Measurements from ENCODE around the gene PHF19.

PHF19 gene

GRCh38 chr9:120876842-120877240 is at the start of gene PHF19:
PHF19 (minus strand) TSS chr9:120877188; CDS start chr9:120874741, 2,447 bp downstream.
- DNase-seq = peak; percentile 76

- no peak for DNase-seq
Observed at GRCh38 chr9:120926397-120926928, 49.5 kb upstream of the PHF19 start, which contains the start of gene TRAF1. TRAF1 (minus strand) TSS chr9:120926796; CDS start chr9:120926075, 721 bp downstream.

GRCh38 chr9:120925535-120926396 is 48.8 kb upstream of the PHF19 start:
- no peak for DNase-seq

GRCh38 chr9:120924698-120925534 is 47.9 kb upstream of the PHF19 start:
- peak; percentile 18 for DNase-seq

GRCh38 chr9:120923620-120924328 is 46.8 kb upstream of the PHF19 start:
- DNase-seq = peak; percentile 48

- DNase-seq = no peak
Observed at GRCh38 chr9:120922404-120923195, 45.6 kb upstream of the PHF19 start.

GRCh38 chr9:120921661-120922181 is 44.7 kb upstream of the PHF19 start:
- peak; percentile 70 for DNase-seq

- peak; percentile 95 for DNase-seq
Observed at GRCh38 chr9:120920806-120921178, 43.8 kb upstream of the PHF19 start.

- peak; percentile 99 for DNase-seq
Observed at GRCh38 chr9:120919843-120920805, 43.1 kb upstream of the PHF19 start.

- DNase-seq = peak; percentile 22
Observed at GRCh38 chr9:120918931-120919842, 42.2 kb upstream of the PHF19 start.

- peak; percentile 57 for DNase-seq
Observed at GRCh38 chr9:120917929-120918762, 41.2 kb upstream of the PHF19 start.

GRCh38 chr9:120916991-120917880 is 40.2 kb upstream of the PHF19 start:
- no peak for DNase-seq

GRCh38 chr9:120916588-120916987 is 39.6 kb upstream of the PHF19 start:
- peak; percentile 73 for DNase-seq

GRCh38 chr9:120915854-120916470 is 39.0 kb upstream of the PHF19 start:
- peak; percentile 46 for DNase-seq

GRCh38 chr9:120914953-120915352 is 38.0 kb upstream of the PHF19 start:
- DNase-seq = no peak

GRCh38 chr9:120914396-120914795 is 37.4 kb upstream of the PHF19 start:
- no peak for DNase-seq
